ENCODE measurements around the gene IDE.

DNA sequence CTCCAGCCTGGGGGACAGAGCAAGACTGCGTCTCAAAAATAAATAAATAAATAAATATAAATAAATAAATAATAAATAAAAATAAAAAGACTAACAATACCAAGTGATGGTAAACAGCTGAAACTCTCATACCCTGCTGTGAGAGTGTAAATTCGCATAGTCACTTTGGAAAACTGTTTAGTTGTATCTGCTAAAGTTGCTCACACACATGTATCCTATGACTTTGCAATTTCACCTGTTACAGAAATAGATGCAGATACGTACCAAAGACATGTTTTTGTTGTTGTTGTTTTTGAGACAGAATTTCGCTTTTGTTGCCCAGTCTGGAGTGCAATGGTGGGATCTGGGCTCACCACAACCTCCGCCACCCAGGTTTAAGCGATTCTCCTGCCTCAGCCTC lies 135.7 kb downstream of the IDE start:
- no peak for TF ChIP-seq EZH2 (optimal IDR thresholded peaks at IDR 0.05; ENCODE audit: low read depth, low read length)
- TF ChIP-seq, protein P1, sequence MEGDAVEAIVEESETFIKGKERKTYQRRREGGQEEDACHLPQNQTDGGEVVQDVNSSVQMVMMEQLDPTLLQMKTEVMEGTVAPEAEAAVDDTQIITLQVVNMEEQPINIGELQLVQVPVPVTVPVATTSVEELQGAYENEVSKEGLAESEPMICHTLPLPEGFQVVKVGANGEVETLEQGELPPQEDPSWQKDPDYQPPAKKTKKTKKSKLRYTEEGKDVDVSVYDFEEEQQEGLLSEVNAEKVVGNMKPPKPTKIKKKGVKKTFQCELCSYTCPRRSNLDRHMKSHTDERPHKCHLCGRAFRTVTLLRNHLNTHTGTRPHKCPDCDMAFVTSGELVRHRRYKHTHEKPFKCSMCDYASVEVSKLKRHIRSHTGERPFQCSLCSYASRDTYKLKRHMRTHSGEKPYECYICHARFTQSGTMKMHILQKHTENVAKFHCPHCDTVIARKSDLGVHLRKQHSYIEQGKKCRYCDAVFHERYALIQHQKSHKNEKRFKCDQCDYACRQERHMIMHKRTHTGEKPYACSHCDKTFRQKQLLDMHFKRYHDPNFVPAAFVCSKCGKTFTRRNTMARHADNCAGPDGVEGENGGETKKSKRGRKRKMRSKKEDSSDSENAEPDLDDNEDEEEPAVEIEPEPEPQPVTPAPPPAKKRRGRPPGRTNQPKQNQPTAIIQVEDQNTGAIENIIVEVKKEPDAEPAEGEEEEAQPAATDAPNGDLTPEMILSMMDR (IDR thresholded peaks at IDR 0.05; ENCODE audit: low read length): no peak
